ENCODE measurements around the gene PDZD8. TPM values are rescaled to one million over a fixed set of nuclear protein-coding genes. Genes with fewer than 3 reads are reported as not detected.
A peak's percentile ranks its signal among the peaks of the same experiment; 100 is the strongest.

Gene PDZD8
- polyA plus RNA-seq, 1 donor from 2014 or later = 16.3 TPM

GRCh38 chr10:117322260-117322659 is 53.0 kb downstream of the PDZD8 start:
- H3K27ac ChIP-seq (ENCODE audit: low read length) = no peak overlapping the region
- H2AFZ ChIP-seq (ENCODE audit: low read depth, low read length) = no peak overlapping the region
- no peaks in the 10 kb centered on the region for H3K9me3 ChIP-seq (ENCODE audit: low read length)
- H3F3A ChIP-seq (ENCODE audit: insufficient read depth, low read length, poor library complexity, severe bottlenecking) = no peaks in the 10 kb centered on the region
- H4K20me1 ChIP-seq (ENCODE audit: insufficient read depth) = no peaks in the 10 kb centered on the region
- H3K4me2 ChIP-seq (ENCODE audit: low read length) = no peak overlapping the region
- TF ChIP-seq, protein P1, sequence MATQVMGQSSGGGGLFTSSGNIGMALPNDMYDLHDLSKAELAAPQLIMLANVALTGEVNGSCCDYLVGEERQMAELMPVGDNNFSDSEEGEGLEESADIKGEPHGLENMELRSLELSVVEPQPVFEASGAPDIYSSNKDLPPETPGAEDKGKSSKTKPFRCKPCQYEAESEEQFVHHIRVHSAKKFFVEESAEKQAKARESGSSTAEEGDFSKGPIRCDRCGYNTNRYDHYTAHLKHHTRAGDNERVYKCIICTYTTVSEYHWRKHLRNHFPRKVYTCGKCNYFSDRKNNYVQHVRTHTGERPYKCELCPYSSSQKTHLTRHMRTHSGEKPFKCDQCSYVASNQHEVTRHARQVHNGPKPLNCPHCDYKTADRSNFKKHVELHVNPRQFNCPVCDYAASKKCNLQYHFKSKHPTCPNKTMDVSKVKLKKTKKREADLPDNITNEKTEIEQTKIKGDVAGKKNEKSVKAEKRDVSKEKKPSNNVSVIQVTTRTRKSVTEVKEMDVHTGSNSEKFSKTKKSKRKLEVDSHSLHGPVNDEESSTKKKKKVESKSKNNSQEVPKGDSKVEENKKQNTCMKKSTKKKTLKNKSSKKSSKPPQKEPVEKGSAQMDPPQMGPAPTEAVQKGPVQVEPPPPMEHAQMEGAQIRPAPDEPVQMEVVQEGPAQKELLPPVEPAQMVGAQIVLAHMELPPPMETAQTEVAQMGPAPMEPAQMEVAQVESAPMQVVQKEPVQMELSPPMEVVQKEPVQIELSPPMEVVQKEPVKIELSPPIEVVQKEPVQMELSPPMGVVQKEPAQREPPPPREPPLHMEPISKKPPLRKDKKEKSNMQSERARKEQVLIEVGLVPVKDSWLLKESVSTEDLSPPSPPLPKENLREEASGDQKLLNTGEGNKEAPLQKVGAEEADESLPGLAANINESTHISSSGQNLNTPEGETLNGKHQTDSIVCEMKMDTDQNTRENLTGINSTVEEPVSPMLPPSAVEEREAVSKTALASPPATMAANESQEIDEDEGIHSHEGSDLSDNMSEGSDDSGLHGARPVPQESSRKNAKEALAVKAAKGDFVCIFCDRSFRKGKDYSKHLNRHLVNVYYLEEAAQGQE (IDR thresholded peaks at IDR 0.05; ENCODE audit: borderline replicate concordance) = no peak
- TF ChIP-seq TAF1 (IDR thresholded peaks at IDR 0.05; ENCODE audit: low read depth) = no peak
- no peak for TF ChIP-seq MXI1 (conservative IDR thresholded peaks at IDR 0.05; ENCODE audit: poor library complexity, severe bottlenecking)
- TF ChIP-seq RAD21 (conservative IDR thresholded peaks at IDR 0.05) = no peak
- no peak for TF ChIP-seq SMC3 (conservative IDR thresholded peaks at IDR 0.05; ENCODE audit: poor library complexity)
- H3K4me3 ChIP-seq (ENCODE audit: low read length) = no peak overlapping the region
- no peak overlapping the region for H3K9ac ChIP-seq (ENCODE audit: low read length)
- H3K27me3 ChIP-seq (ENCODE audit: insufficient read depth, low read depth, low read length) = no peaks in the 10 kb centered on the region
- no peaks in the 10 kb centered on the region for H3K36me3 ChIP-seq (ENCODE audit: insufficient read depth, low read length)
- H3K9me2 ChIP-seq (ENCODE audit: insufficient read depth, low read length) = no peaks in the 10 kb centered on the region
- H3K79me2 ChIP-seq (replicated peaks; ENCODE audit: insufficient read depth, low read length) = no peaks in the 10 kb centered on the region

- H3K9me3 ChIP-seq (ENCODE audit: low read length) = no peaks in the 10 kb centered on the region
- TF ChIP-seq EP300 (conservative IDR thresholded peaks at IDR 0.05; ENCODE audit: poor library complexity, severe bottlenecking) = no peak
- peak; percentile 75 for TF ChIP-seq SMC3 (conservative IDR thresholded peaks at IDR 0.05; ENCODE audit: poor library complexity)
- TF ChIP-seq, protein P1 (IDR thresholded peaks at IDR 0.05; ENCODE audit: borderline replicate concordance) = no peak
- TF ChIP-seq TAF1 (IDR thresholded peaks at IDR 0.05; ENCODE audit: low read depth) = no peak
- TF ChIP-seq, protein P2, sequence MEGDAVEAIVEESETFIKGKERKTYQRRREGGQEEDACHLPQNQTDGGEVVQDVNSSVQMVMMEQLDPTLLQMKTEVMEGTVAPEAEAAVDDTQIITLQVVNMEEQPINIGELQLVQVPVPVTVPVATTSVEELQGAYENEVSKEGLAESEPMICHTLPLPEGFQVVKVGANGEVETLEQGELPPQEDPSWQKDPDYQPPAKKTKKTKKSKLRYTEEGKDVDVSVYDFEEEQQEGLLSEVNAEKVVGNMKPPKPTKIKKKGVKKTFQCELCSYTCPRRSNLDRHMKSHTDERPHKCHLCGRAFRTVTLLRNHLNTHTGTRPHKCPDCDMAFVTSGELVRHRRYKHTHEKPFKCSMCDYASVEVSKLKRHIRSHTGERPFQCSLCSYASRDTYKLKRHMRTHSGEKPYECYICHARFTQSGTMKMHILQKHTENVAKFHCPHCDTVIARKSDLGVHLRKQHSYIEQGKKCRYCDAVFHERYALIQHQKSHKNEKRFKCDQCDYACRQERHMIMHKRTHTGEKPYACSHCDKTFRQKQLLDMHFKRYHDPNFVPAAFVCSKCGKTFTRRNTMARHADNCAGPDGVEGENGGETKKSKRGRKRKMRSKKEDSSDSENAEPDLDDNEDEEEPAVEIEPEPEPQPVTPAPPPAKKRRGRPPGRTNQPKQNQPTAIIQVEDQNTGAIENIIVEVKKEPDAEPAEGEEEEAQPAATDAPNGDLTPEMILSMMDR (IDR thresholded peaks at IDR 0.05; ENCODE audit: poor library complexity, severe bottlenecking) = peak; percentile 80
- TF ChIP-seq RAD21 (conservative IDR thresholded peaks at IDR 0.05) = peak; percentile 78
- no peaks in the 10 kb centered on the region for H3K36me3 ChIP-seq (ENCODE audit: insufficient read depth, low read length)
- H3K4me3 ChIP-seq (ENCODE audit: low read length) = no peak overlapping the region
- H3K27me3 ChIP-seq (ENCODE audit: insufficient read depth, low read depth, low read length) = no peaks in the 10 kb centered on the region
- no peaks in the 10 kb centered on the region for H3F3A ChIP-seq (ENCODE audit: insufficient read depth, low read length, poor library complexity, severe bottlenecking)
- no peaks in the 10 kb centered on the region for H3K79me2 ChIP-seq (replicated peaks; ENCODE audit: insufficient read depth, low read length)
- no peaks in the 10 kb centered on the region for H4K20me1 ChIP-seq (ENCODE audit: insufficient read depth)
- H3K9ac ChIP-seq (ENCODE audit: low read length) = no peak overlapping the region
- no peak overlapping the region for H2AFZ ChIP-seq (ENCODE audit: low read depth, low read length)
- H3K9me2 ChIP-seq (ENCODE audit: insufficient read depth, low read length) = no peaks in the 10 kb centered on the region
- no peak overlapping the region for H3K4me2 ChIP-seq (ENCODE audit: low read length)
- H3K27ac ChIP-seq (ENCODE audit: low read length) = no peak overlapping the region
Measured at GRCh38 chr10:117320050-117320665, 55.1 kb downstream of the PDZD8 start.
